Heart left ventricle (tissue), 13 donors: ENCODE results near the gene VWA2.

ENCODE experiments used
- CTCF ChIP-seq, 12 donors: fragments of 200-600 bp; sonication (generic) in 4 of 12; IDR thresholded peaks; one replicate each; pipeline versions ENCODE4 v1.5.0 to v1.8.0; 2018 to 2022; ENCODE audit warnings: antibody characterized with exemption in 12 of 12, mild to moderate bottlenecking in 5 of 12
- POLR2A ChIP-seq, 2 donors: fragments of 450-650 bp; IDR thresholded peaks; one replicate each; pipeline ENCODE4 v1.6.1; 2017; ENCODE audit warnings: antibody characterized with exemption in 2 of 2, mild to moderate bottlenecking in 2 of 2, moderate library complexity in 2 of 2
- donor health status: ischemic (EF 13 %, LVEDD 7.1; RV severe dilation, severe dysfunction).
- donor health status: DM: no; HTN: yes; CAD: no.
- donor health status: DM: no; HTN: no; CAD: no.
- donor health status: ischemic (EF 25% LVEDD 6.9; RV normal size, moderate dysfunction).
- donor health status: ischemic (EF 25% LVEDD 5.7; RV mildly dilated, moderate dysfunction).
- donor health status: ischemic (EF 35%, LVEDD 5.7; RV mildly dilated, moderate dysfunction).
- donor health status: nonischemic (EF 11% LVEDD 7.7; RV severe dilation, severe dysfunction).
- donor health status: DM: yes; HTN: yes; CAD: no.
- donor health status: PGD.
- donor health status: ischemic (EF 29% LVEDD 5.4; RV normal size, mild dysfunction).
- donor health status: nonischemic (EF 23%, LVEDD 6.1; RV moderate dilation, normal function).

GRCh38 chr10:114242235-114242634 is 3.2 kb downstream of the VWA2 start:
- TF ChIP-seq CTCF (IDR thresholded peaks at IDR 0.05) (no peak), POLR2A (IDR thresholded peaks at IDR 0.05) (no peak)
